Endometrial microvascular endothelial cells (primary cell): Measurements from ENCODE around the gene CLIP4. TPM values are rescaled to one million over a fixed set of nuclear protein-coding genes. Genes with fewer than 3 reads are reported as not detected.
"Not testable (repeated sequence)": the region's sequence is repeated elsewhere in the genome, so short reads cannot be mapped to it uniquely, and the experiment has no call there.

Experiments used
- in situ Hi-C: cut with HindIII; loops from 2 replicates; pipeline ENCODE4 v1.10.0; 2017; ENCODE audit warnings: low sequenced_read_pairs, low pct_unique_long_range_greater_than_20kb; ENCODE audit errors: inconsistent ontology term
- total RNA-seq: library from RNA; depleted of rRNA; stranded (reverse); fragments of >200 nt; gene quantifications from one replicate; pipeline ENCODE4 v1.2.3, GENCODE V29; 2015; ENCODE audit errors: inconsistent ontology term

The CLIP4 gene
- total RNA-seq, 1 donor from 2014 or later = 49.0 TPM

GRCh38 chr2:29096969-29097368 lies 18.2 kb upstream of the CLIP4 start:
- in situ Hi-C loops = no loop called here

- in situ Hi-C loops = no loop called here
Observed at GRCh38 chr2:29097569-29097968, 17.6 kb upstream of the CLIP4 start.

GRCh38 chr2:29100564-29100963 lies 14.7 kb upstream of the CLIP4 start:
- in situ Hi-C loops = no loop called here

- in situ Hi-C loops = no loop called here
Observed at GRCh38 chr2:29104688-29105087, 10.5 kb upstream of the CLIP4 start.

- in situ Hi-C loops = no loop called here
Observed at GRCh38 chr2:29105375-29105774, 9.8 kb upstream of the CLIP4 start.

GRCh38 chr2:29106256-29106655 lies 9.0 kb upstream of the CLIP4 start:
- in situ Hi-C loops = no loop called here

GRCh38 chr2:29106980-29107388 lies 8.2 kb upstream of the CLIP4 start:
- in situ Hi-C loops = no loop called here

GRCh38 chr2:29107547-29107946 lies 7.7 kb upstream of the CLIP4 start:
- in situ Hi-C loops = not testable (repeated sequence)

- in situ Hi-C loops = no loop called here
Observed at GRCh38 chr2:29108225-29108624, 7.0 kb upstream of the CLIP4 start.

GRCh38 chr2:29109246-29109645 lies 6.0 kb upstream of the CLIP4 start:
- in situ Hi-C loops = no loop called here

GRCh38 chr2:29110916-29111535 lies 4.2 kb upstream of the CLIP4 start:
- in situ Hi-C loops = no loop called here

- in situ Hi-C loops = no loop called here
Observed at GRCh38 chr2:29112379-29112778, 2.8 kb upstream of the CLIP4 start.

- in situ Hi-C loops = no loop called here
Observed at GRCh38 chr2:29113027-29113686, 2.1 kb upstream of the CLIP4 start.

- in situ Hi-C loops = no loop called here
Observed at GRCh38 chr2:29113891-29114321, 1.3 kb upstream of the CLIP4 start.

- in situ Hi-C loops = no loop called here
Observed at GRCh38 chr2:29114586-29114945, 649 bp upstream of the CLIP4 start.

- in situ Hi-C loops = no loop called here
Observed at GRCh38 chr2:29115797-29116781, 874 bp downstream of the CLIP4 start.

GRCh38 chr2:29117636-29118303 lies 2.6 kb downstream of the CLIP4 start:
- in situ Hi-C loops = no loop called here

GRCh38 chr2:29119211-29119610 lies 4.0 kb downstream of the CLIP4 start:
- in situ Hi-C loops = no loop called here

GRCh38 chr2:29120846-29121245 lies 5.6 kb downstream of the CLIP4 start:
- in situ Hi-C loops = no loop called here
